K562 (cell line): ENCODE results near the gene ZFPM1. TPM values are rescaled to one million over a fixed set of nuclear protein-coding genes. Genes with fewer than 3 reads are reported as not detected.

Experiments
- CSDE1 ChIP-seq, 2 experiments: fragments of 450-650 bp; IDR thresholded peaks; 2 replicates each; pipeline ENCODE4 v1.6.1; 2016; ENCODE audit warnings: mild to moderate bottlenecking in 1 of 2
- CTCF ChIP-seq, 3 experiments: IDR thresholded peaks in 2 of 3; conservative IDR thresholded peaks in 1 of 3; 2 replicates each; pipeline ENCODE4 v1.5.1; 2011 to 2012; ENCODE audit warnings: low read length in 3 of 3, mild to moderate bottlenecking in 3 of 3, control low read depth in 2 of 3, improper control_type of control experiment in 1 of 3, inconsistent platforms in 1 of 3, low read depth in 1 of 3, mixed read lengths in 1 of 3, moderate library complexity in 1 of 3; ENCODE audit not compliant: insufficient read depth in 2 of 3
- HDAC2 ChIP-seq: fragments of 450-650 bp; IDR thresholded peaks from 2 replicates; pipeline ENCODE4 v1.6.1; 2016; ENCODE audit warnings: mild to moderate bottlenecking
- HNRNPH1 ChIP-seq: fragments of 200-400 bp; formaldehyde crosslinking; optimal IDR thresholded peaks from 2 replicates; pipeline ENCODE3; 2017; ENCODE audit warnings: low read depth, mild to moderate bottlenecking, low read length, moderate library complexity
- HNRNPUL1 ChIP-seq: fragments of 200-400 bp; formaldehyde crosslinking; IDR thresholded peaks from 2 replicates; pipeline ENCODE4 v1.6.1; 2017; ENCODE audit warnings: low read length
- MITF ChIP-seq: IDR thresholded peaks from 2 replicates; pipeline ENCODE4 v1.6.1; 2014; ENCODE audit warnings: antibody characterized with exemption
- MLX ChIP-seq, 2 experiments: fragments of 450-650 bp in 1 of 2; sonication (generic) in 1 of 2; formaldehyde crosslinking; conservative IDR thresholded peaks; 2 replicates each; pipeline versions ENCODE4 v1.4.0 to v1.8.1; 2020 to 2022; ENCODE audit warnings: mild to moderate bottlenecking in 1 of 2, missing genetic modification reagents in 1 of 2
- NFATC3 ChIP-seq: fragments of 450-650 bp; IDR thresholded peaks from 2 replicates; pipeline ENCODE4 v1.6.1; 2017; ENCODE audit warnings: mild to moderate bottlenecking
- RBM34 ChIP-seq: fragments of 200-400 bp; formaldehyde crosslinking; IDR thresholded peaks from 2 replicates; pipeline ENCODE4 v1.6.1; 2018; ENCODE audit warnings: low read length, borderline replicate concordance; ENCODE audit not compliant: insufficient read depth
- SLC30A9 ChIP-seq: fragments of 250-450 bp; sonication (Bioruptor Pico); IDR thresholded peaks from 2 replicates; pipeline ENCODE4 v1.8.0; 2022; ENCODE audit warnings: mild to moderate bottlenecking, moderate library complexity
- THAP12 ChIP-seq: fragments of 250-450 bp; sonication (Bioruptor Pico); IDR thresholded peaks from 2 replicates; pipeline ENCODE4 v1.9.0; 2021; ENCODE audit warnings: mild to moderate bottlenecking, inconsistent platforms
- UBTF ChIP-seq, 2 experiments: IDR thresholded peaks; 2 replicates each; pipeline ENCODE4 v1.6.1; 2012; ENCODE audit warnings: improper control_type of control experiment in 2 of 2, low read depth in 2 of 2, low read length in 2 of 2, borderline replicate concordance in 1 of 2
- ZNF280B ChIP-seq: fragments of 250-450 bp; sonication (Bioruptor Pico); IDR thresholded peaks from 2 replicates; pipeline ENCODE4 v1.5.1; 2021; ENCODE audit warnings: mild to moderate bottlenecking
- ZNF586 ChIP-seq: fragments of 450-650 bp; formaldehyde crosslinking; conservative IDR thresholded peaks from 2 replicates; pipeline ENCODE4 v1.4.0; 2020; ENCODE audit warnings: mild to moderate bottlenecking, moderate library complexity
- polyA plus RNA-seq, 8 experiments: library from polyadenylated mRNA; depleted of rRNA in 4 of 8; stranded (reverse) in 5 of 8; unstranded in 3 of 8; fragments of >200 nt; fragmentation: Nextera tagmentation in 2 of 8; fragmentation: Illumina TruSeq in 1 of 8; extraction: Ambion mirVana in 2 of 8; extraction: Trizol in 1 of 8; gene quantifications; 2 replicates each; pipeline versions ENCODE4 v1.2.1 to v1.2.3, GENCODE V29; 2011 to 2014; ENCODE audit warnings: inconsistent platforms in 1 of 8, missing spikeins in 1 of 8
- total RNA-seq, 7 experiments: library from RNA; depleted of rRNA in 6 of 7; stranded (reverse); fragments of >200 nt in 6 of 7; fragmentation: Illumina TruSeq in 2 of 7; extraction: Trizol in 2 of 7; gene quantifications; 2 replicates each; pipeline versions ENCODE4 v1.2.1 to v1.2.3, GENCODE V29; 2011 to 2021; ENCODE audit warnings: low replicate concordance in 1 of 7

The ZFPM1 gene
- total and polyA plus RNA-seq, 9 of the 15 experiments (the other 6 are each of a cell fraction or from before 2014, with no cell fraction given): 0.03 to 35.9 (median 1.4) TPM

- TF ChIP-seq UBTF (IDR thresholded peaks at IDR 0.05; ENCODE audit: borderline replicate concordance in 1 of 2, low read depth in 2 of 2, low read length in 2 of 2) (peak in 1 of 2 experiments; percentile 92; a peak in 3 of 4 replicates), NFATC3 (no peak), HNRNPH1 (no peak), HDAC2 (peak; percentile 97), HNRNPUL1 (no peak), RBM34 (no peak), MITF (peak; percentile 19; the same call in 1 of the 2 replicates), CSDE1 (IDR thresholded peaks at IDR 0.05) (no peak), MLX (CRISPR knock-in tag; conservative IDR thresholded peaks at IDR 0.05) (no peak), CTCF (IDR thresholded peaks at IDR 0.05 in 2 of 3, conservative IDR thresholded peaks at IDR 0.05 in 1 of 3; ENCODE audit: insufficient read depth in 2 of 3, low read depth in 1 of 3, low read length in 3 of 3) (no peak; a peak in 1 of 6 replicates), THAP12 (CRISPR knock-in tag) (no peak), ZNF586 (CRISPR knock-in tag) (no peak), SLC30A9 (no peak), ZNF280B (no peak)
These were observed 44.7 kb downstream of the ZFPM1 start (continued) for GRCh38 chr16:88497561-88498462.
